DMS 273 treated with DMSO at 0.1 percent for 48 hours (cell line): ENCODE data around the gene SNU13.
"Not testable (repeated sequence)": the region's sequence is repeated elsewhere in the genome, so short reads cannot be mapped to it uniquely, and the experiment has no call there.

Experiments
- DNase-seq: peaks from one replicate; lab custom pipeline; 2025; lab: John Stamatoyannopoulos, UW

Gene SNU13

DNA sequence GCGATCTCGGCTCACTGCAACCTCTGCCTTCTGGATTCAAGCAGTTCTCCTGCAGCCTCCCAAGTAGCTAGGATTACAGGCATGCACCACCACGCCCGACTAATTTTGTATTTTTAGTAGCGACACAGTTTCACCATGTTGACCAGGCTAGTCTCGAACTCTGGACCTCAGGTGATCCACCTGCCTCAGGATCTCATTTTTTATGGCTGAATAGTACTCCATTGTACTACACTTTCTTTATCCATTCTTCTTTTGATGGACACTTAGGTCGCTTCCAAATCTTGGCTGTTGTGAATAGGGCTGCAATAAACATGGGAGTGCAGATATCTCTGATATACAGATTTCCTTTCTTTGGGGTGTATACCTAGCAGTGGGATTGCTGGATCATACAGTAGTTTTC is 46.8 kb downstream of the SNU13 start:
- DNase-seq, result no peak

DNA sequence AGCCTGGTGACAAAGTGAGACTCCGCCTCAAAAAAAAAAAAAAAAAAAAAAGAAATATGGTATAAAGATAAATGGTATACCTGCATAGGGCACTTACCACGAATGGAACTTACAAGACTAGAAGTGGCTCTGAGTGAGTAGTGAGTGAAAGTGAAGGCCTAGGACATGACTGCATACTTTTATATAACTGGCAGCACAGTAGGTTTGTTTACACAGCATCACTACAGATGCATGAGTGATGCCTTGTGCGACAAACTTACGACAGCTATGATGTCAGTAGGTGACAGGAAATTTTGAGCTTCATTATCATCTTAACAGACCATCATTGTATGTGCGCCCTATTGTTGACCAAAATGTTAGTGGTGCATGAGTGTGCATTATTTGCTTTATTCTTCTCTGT is 49.9 kb downstream of the SNU13 start:
- DNase-seq, result no peak

GRCh38 chr22:41638124-41638523 is 50.5 kb downstream of the SNU13 start:
- no peak for DNase-seq

GRCh38 chr22:41637623-41638022 is 51.0 kb downstream of the SNU13 start:
- not testable (repeated sequence) for DNase-seq

DNA sequence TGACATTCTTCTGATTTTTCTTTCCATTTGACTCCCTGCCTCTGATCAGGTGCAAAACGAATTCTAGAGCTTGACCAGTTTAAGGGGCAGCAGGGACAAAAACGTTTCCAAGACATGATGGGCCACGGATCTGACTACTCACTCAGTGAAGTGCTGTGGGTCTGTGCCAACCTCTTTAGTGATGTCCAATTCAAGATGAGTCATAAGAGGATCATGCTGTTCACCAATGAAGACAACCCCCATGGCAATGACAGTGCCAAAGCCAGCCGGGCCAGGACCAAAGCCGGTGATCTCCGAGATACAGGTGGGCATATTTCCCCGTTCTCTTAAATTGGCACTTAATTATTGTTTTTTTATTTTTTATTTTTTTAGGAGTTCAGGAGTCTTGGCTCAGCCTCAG is 52.2 kb downstream of the SNU13 start:
- DNase-seq, result no peak

DNA sequence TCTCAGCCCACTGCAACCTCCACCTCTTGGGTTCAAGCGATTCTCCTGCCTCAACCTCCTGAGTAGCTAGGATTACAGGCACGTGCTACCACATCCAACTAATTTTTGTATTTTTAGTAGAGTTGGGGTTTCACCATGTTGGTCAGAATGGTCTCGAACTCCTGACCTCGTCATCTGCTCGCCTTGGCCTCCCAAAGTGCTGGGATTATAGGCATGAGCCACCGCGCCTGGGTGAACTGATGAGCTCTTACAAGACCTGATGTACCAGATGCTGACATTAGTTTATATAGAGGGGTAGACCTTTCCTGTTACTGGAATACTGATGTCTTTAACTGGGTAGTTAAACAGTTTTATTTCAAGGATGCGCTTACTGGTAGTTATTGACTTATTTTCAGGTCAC is 54.1 kb downstream of the SNU13 start:
- not testable (repeated sequence) for DNase-seq

DNA sequence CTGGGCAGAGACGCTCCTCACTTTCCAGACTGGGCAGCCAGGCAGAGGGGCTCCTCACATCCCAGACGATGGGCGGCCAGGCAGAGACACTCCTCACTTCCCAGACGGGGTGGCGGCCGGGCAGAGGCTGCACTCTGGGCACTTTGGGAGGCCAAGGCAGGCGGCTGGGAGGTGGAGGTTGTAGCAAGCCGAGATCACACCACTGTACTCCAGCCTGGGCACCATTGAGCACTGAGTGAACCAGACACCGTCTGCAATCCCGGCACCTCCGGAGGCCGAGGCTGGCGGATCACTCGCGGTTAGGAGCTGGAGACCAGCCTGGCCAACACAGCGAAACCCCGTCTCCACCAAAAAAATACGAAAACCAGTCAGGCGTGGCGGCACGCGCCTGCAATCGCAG is 57.1 kb downstream of the SNU13 start:
- not testable (repeated sequence) for DNase-seq

GRCh38 chr22:41631115-41631514 is 57.6 kb downstream of the SNU13 start:
- not testable (repeated sequence) for DNase-seq

DNA sequence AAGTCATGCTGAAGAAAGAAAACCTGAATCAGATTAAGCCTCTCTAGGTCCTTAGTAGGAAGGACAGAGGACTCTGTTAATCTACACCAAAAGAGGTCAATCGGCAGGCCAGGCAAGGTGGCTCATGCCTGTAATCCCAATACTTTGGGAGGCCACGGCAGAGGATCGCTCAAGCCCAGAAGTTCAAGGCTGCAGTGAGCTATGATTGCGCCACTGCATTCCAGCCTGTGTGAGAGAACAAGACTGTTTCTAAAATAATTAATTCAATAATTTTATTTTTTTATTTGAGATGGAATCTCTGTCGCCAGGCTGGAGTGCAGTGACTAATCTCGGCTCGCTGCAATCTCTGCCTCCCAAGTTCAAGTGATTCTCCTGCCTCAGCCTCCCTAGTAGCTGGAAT is 63.1 kb downstream of the SNU13 start:
- no peak for DNase-seq
